HFF-Myc (cell line): ENCODE data around the gene TFDP1.

Source experiments
- DNase-seq: peaks from one replicate; pipeline ENCODE4 v3.0.0-alpha.2; 2011; ENCODE audit warnings: low read depth; ENCODE audit errors: extremely low read depth
- H3K4me3 ChIP-seq: replicated peaks from 2 replicates; pipeline ENCODE4 v1.5.1; 2011; ENCODE audit warnings: low read depth, mild to moderate bottlenecking, control low read depth, low read length
- CTCF ChIP-seq: IDR thresholded peaks from 2 replicates; pipeline ENCODE4 v1.5.1; 2012; ENCODE audit warnings: mild to moderate bottlenecking, low read depth, low read length, control low read depth; ENCODE audit errors: missing control alignments

Gene TFDP1

DNA sequence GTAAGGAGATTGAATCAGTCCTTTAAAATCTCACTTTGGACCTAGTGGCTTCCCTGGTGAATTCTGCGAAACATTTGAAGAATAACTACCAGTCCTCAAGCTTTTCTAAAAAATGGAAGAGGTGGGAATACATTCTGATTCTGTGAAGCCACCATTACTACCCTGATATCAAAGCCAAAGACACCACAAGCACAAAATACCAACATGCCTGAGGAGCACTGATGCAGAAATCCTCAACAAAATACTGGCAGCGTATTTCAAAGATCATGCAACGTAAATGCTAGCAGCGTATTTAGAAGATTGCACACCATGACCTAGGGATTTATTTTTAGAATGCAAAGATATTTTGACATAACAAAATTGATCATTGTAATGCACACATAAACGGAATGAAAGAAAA lies 59.0 kb downstream of the TFDP1 start:
- no peak for TF ChIP-seq CTCF
- DNase-seq, result no peak
- no peak overlapping the region for H3K4me3 ChIP-seq

GRCh38 chr13:113644800-113645199 lies 60.2 kb downstream of the TFDP1 start:
- no peak for DNase-seq
- no peak for TF ChIP-seq CTCF
- no peak overlapping the region for H3K4me3 ChIP-seq

DNA sequence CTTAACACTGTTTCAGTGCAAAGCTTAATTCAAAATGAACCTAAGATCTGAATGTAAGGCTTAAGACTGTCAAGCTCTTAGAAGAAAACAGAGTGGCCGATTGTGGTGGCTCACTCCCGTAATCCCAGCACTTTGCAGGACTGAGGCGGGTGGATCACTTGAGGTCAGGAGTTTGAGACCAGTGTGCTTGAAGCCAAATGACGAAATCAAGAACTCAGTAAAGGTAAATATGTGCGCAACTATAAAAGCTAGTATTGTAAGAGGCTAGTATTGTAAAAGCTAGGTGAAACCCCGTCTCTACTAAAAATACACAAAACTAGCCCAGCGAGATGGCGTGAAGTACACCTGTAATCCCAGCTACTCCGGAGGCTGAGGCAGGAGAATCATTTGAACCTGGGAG lies 60.8 kb downstream of the TFDP1 start:
- no peak overlapping the region for H3K4me3 ChIP-seq
- DNase-seq, result no peak
- no peak for TF ChIP-seq CTCF

- H3K4me3 ChIP-seq, result no peak overlapping the region
- DNase-seq, result no peak
These were observed 61.8 kb downstream of the TFDP1 start for GRCh38 chr13:113646376-113646775.

GRCh38 chr13:113646921-113647340 lies 62.4 kb downstream of the TFDP1 start:
- no peak for TF ChIP-seq CTCF
- no peak for DNase-seq

More at GRCh38 chr13:113646376-113646775, 61.8 kb downstream of the TFDP1 start:
- no peak for TF ChIP-seq CTCF

GRCh38 chr13:113647351-113648215 lies 63.0 kb downstream of the TFDP1 start:
- peak; percentile 1 for DNase-seq

More at GRCh38 chr13:113646921-113647340, 62.4 kb downstream of the TFDP1 start:
- H3K4me3 ChIP-seq, result no peak overlapping the region

More at GRCh38 chr13:113647351-113648215, 63.0 kb downstream of the TFDP1 start:
- TF ChIP-seq CTCF, result no peak
- no peak overlapping the region for H3K4me3 ChIP-seq
